ENCODE results near the gene XPA. TPM values are rescaled to one million over a fixed set of nuclear protein-coding genes. Genes with fewer than 3 reads are reported as not detected.

XPA gene
- total and polyA plus RNA-seq, 2 of the 13 experiments (the other 11 are each of a cell fraction or from before 2014, with no cell fraction given): 2.3 to 15.2 TPM

DNA sequence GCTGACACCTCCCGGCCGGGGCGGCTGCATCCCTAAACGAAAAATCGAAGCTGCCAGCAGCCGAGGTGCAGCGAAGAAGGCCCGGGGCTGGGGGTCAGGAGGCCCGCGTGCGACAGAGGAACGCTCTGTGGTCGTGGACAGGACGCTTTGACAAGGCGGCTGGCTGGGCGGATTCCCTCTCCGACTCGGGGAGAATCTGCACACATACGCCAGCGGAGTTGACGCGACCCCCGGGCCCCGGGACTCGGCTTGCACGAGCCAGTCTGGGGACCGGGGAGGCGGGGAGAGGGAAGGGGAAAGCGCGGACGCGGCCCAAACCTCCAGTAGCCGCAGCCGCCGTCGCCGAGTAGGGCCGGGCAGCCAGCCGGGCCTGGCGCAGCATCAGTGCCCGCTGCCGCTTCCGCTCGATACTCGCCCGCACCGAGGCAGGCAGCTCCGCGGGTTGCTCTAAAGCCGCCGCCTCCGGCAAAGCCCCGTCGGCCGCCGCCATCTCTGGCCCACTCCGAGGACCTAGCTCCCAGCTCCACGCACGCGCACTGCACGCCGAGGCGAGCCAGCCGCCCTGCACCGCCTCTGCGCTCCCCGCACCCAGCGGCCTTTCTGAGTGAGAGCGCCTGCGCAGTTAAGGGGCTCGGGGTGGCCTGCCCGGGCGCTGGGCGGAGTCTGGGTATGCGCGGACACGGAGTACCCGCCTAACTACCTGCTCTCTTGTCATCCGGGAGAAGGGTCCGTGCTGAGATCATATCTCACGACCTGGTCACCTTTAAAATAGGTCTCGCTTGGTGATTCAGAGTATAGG, at the start of gene XPA (continued):
- TF ChIP-seq, protein P1, sequence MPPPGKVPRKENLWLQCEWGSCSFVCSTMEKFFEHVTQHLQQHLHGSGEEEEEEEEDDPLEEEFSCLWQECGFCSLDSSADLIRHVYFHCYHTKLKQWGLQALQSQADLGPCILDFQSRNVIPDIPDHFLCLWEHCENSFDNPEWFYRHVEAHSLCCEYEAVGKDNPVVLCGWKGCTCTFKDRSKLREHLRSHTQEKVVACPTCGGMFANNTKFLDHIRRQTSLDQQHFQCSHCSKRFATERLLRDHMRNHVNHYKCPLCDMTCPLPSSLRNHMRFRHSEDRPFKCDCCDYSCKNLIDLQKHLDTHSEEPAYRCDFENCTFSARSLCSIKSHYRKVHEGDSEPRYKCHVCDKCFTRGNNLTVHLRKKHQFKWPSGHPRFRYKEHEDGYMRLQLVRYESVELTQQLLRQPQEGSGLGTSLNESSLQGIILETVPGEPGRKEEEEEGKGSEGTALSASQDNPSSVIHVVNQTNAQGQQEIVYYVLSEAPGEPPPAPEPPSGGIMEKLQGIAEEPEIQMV (CRISPR knock-in tag; IDR thresholded peaks at IDR 0.05; ENCODE audit: low read depth): peak; percentile 94
- TF ChIP-seq, protein P2, sequence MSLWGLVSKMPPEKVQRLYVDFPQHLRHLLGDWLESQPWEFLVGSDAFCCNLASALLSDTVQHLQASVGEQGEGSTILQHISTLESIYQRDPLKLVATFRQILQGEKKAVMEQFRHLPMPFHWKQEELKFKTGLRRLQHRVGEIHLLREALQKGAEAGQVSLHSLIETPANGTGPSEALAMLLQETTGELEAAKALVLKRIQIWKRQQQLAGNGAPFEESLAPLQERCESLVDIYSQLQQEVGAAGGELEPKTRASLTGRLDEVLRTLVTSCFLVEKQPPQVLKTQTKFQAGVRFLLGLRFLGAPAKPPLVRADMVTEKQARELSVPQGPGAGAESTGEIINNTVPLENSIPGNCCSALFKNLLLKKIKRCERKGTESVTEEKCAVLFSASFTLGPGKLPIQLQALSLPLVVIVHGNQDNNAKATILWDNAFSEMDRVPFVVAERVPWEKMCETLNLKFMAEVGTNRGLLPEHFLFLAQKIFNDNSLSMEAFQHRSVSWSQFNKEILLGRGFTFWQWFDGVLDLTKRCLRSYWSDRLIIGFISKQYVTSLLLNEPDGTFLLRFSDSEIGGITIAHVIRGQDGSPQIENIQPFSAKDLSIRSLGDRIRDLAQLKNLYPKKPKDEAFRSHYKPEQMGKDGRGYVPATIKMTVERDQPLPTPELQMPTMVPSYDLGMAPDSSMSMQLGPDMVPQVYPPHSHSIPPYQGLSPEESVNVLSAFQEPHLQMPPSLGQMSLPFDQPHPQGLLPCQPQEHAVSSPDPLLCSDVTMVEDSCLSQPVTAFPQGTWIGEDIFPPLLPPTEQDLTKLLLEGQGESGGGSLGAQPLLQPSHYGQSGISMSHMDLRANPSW (CRISPR knock-in tag; IDR thresholded peaks at IDR 0.05; ENCODE audit: borderline replicate concordance): no peak
- TF ChIP-seq ZC3H4 (CRISPR knock-in tag; IDR thresholded peaks at IDR 0.05; ENCODE audit: borderline replicate concordance) (no peak), ZSCAN30 (CRISPR knock-in tag; IDR thresholded peaks at IDR 0.05) (no peak), ASH2L (IDR thresholded peaks at IDR 0.05; ENCODE audit: insufficient read length, low read depth, low read length) (peak; percentile 92), ZNF264 (CRISPR knock-in tag; IDR thresholded peaks at IDR 0.05) (no peak), ZNF747 (CRISPR knock-in tag; IDR thresholded peaks at IDR 0.05; ENCODE audit: borderline replicate concordance) (no peak), ZNF777 (CRISPR knock-in tag; IDR thresholded peaks at IDR 0.05) (peak; percentile 74; the same call in 1 of the 2 replicates), ZFAT (CRISPR knock-in tag; conservative IDR thresholded peaks at IDR 0.05) (no peak), NFATC3 (CRISPR knock-in tag; IDR thresholded peaks at IDR 0.05) (0 out of 2 replicates have a peak, but pooled peaks have one; percentile 62), ZMAT3 (CRISPR knock-in tag; conservative IDR thresholded peaks at IDR 0.05) (no peak; the same call in 1 of the 2 replicates), MIXL1 (CRISPR knock-in tag; IDR thresholded peaks at IDR 0.05) (0 out of 2 replicates have a peak, but pooled peaks have one; percentile 18), ZBTB8A (CRISPR knock-in tag; IDR thresholded peaks at IDR 0.05; ENCODE audit: borderline replicate concordance, low read depth) (no peak)
- TF ChIP-seq, protein P3, sequence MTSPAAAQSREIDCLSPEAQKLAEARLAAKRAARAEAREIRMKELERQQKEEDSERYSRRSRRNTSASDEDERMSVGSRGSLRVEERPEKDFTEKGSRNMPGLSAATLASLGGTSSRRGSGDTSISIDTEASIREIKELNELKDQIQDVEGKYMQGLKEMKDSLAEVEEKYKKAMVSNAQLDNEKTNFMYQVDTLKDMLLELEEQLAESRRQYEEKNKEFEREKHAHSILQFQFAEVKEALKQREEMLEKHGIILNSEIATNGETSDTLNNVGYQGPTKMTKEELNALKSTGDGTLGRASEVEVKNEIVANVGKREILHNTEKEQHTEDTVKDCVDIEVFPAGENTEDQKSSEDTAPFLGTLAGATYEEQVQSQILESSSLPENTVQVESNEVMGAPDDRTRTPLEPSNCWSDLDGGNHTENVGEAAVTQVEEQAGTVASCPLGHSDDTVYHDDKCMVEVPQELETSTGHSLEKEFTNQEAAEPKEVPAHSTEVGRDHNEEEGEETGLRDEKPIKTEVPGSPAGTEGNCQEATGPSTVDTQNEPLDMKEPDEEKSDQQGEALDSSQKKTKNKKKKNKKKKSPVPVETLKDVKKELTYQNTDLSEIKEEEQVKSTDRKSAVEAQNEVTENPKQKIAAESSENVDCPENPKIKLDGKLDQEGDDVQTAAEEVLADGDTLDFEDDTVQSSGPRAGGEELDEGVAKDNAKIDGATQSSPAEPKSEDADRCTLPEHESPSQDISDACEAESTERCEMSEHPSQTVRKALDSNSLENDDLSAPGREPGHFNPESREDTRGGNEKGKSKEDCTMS (CRISPR knock-in tag; conservative IDR thresholded peaks at IDR 0.05): no peak
- TF ChIP-seq, protein P4, sequence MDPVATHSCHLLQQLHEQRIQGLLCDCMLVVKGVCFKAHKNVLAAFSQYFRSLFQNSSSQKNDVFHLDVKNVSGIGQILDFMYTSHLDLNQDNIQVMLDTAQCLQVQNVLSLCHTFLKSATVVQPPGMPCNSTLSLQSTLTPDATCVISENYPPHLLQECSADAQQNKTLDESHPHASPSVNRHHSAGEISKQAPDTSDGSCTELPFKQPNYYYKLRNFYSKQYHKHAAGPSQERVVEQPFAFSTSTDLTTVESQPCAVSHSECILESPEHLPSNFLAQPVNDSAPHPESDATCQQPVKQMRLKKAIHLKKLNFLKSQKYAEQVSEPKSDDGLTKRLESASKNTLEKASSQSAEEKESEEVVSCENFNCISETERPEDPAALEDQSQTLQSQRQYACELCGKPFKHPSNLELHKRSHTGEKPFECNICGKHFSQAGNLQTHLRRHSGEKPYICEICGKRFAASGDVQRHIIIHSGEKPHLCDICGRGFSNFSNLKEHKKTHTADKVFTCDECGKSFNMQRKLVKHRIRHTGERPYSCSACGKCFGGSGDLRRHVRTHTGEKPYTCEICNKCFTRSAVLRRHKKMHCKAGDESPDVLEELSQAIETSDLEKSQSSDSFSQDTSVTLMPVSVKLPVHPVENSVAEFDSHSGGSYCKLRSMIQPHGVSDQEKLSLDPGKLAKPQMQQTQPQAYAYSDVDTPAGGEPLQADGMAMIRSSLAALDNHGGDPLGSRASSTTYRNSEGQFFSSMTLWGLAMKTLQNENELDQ (CRISPR knock-in tag; IDR thresholded peaks at IDR 0.05; ENCODE audit: borderline replicate concordance): no peak; the same call in 1 of the 2 replicates
- TF ChIP-seq, protein P5, sequence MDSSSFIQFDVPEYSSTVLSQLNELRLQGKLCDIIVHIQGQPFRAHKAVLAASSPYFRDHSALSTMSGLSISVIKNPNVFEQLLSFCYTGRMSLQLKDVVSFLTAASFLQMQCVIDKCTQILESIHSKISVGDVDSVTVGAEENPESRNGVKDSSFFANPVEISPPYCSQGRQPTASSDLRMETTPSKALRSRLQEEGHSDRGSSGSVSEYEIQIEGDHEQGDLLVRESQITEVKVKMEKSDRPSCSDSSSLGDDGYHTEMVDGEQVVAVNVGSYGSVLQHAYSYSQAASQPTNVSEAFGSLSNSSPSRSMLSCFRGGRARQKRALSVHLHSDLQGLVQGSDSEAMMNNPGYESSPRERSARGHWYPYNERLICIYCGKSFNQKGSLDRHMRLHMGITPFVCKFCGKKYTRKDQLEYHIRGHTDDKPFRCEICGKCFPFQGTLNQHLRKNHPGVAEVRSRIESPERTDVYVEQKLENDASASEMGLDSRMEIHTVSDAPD (CRISPR knock-in tag; IDR thresholded peaks at IDR 0.05): peak; percentile 58; the same call in 1 of the 2 replicates

All from HepG2 (cell line).